ENCODE measurements around the gene TTC28. TPM values are rescaled to one million over a fixed set of nuclear protein-coding genes. Genes with fewer than 3 reads are reported as not detected.

The TTC28 gene
- total RNA-seq, 1 experiment from 2014 or later, result not detected

GRCh38 chr22:28260619-28261018 is 419.0 kb downstream of the TTC28 start:
- H3K27ac Mint-ChIP-seq (ENCODE audit: low read depth, unreplicated experiment), result no peak overlapping the region
- no TSS peak for BruUV-seq (replicated peaks)

GRCh38 chr22:28259774-28260312 is 419.8 kb downstream of the TTC28 start:
- Mint-ChIP-seq H3K4me3 (ENCODE audit: unreplicated experiment) (no peak overlapping the region), H3K27ac (ENCODE audit: low read depth, unreplicated experiment) (no peak overlapping the region), H3K4me1 (ENCODE audit: insufficient read depth, unreplicated experiment) (no peaks in the 10 kb centered on the region), H3K9me3 (ENCODE audit: unreplicated experiment) (no peaks in the 10 kb centered on the region), H3K36me3 (ENCODE audit: insufficient read depth, unreplicated experiment) (no peaks in the 10 kb centered on the region), H3K27me3 (ENCODE audit: insufficient read depth, unreplicated experiment) (peaks cover 70% of the 10 kb centered on the region)
- ChIA-PET POLR2A (no interaction called here), CTCF (no interaction called here)
- no peak for TF ChIP-seq CTCF (IDR thresholded peaks at IDR 0.05; ENCODE audit: unreplicated experiment)
- intact Hi-C loops (cut with micrococcal nuclease), result no loop called here
- BruUV-seq (replicated peaks), result no TSS peak
- DNase-seq (ENCODE audit: unreplicated experiment), result no peak

More at GRCh38 chr22:28260619-28261018, 419.0 kb downstream of the TTC28 start:
- peaks cover 73% of the 10 kb centered on the region for H3K27me3 Mint-ChIP-seq (ENCODE audit: insufficient read depth, unreplicated experiment)
- POLR2A ChIA-PET, result no interaction called here
- no peak for DNase-seq (ENCODE audit: unreplicated experiment)
- H3K4me3 Mint-ChIP-seq (ENCODE audit: unreplicated experiment), result no peak overlapping the region
- TF ChIP-seq CTCF (IDR thresholded peaks at IDR 0.05; ENCODE audit: unreplicated experiment), result no peak
- H3K9me3 Mint-ChIP-seq (ENCODE audit: unreplicated experiment), result no peaks in the 10 kb centered on the region
- intact Hi-C loops (cut with micrococcal nuclease), result no loop called here
- H3K36me3 Mint-ChIP-seq (ENCODE audit: insufficient read depth, unreplicated experiment), result no peaks in the 10 kb centered on the region
- H3K4me1 Mint-ChIP-seq (ENCODE audit: insufficient read depth, unreplicated experiment), result no peaks in the 10 kb centered on the region
- CTCF ChIA-PET, result no interaction called here

- H3K27me3 Mint-ChIP-seq (ENCODE audit: insufficient read depth, unreplicated experiment), result peaks cover 38% of the 10 kb centered on the region
- H3K9me3 Mint-ChIP-seq (ENCODE audit: unreplicated experiment), result no peaks in the 10 kb centered on the region
- H3K27ac Mint-ChIP-seq (ENCODE audit: low read depth, unreplicated experiment), result no peak overlapping the region
- ChIA-PET POLR2A (no interaction called here), CTCF (interaction anchor here (1.2 kb wide), 1 partner anchor 52 kb away, joined by 6 read pairs; no protein-coding TSS in a partner anchor)
- H3K36me3 Mint-ChIP-seq (ENCODE audit: insufficient read depth, unreplicated experiment), result no peaks in the 10 kb centered on the region
- no peak for TF ChIP-seq CTCF (IDR thresholded peaks at IDR 0.05; ENCODE audit: unreplicated experiment)
- no peaks in the 10 kb centered on the region for H3K4me1 Mint-ChIP-seq (ENCODE audit: insufficient read depth, unreplicated experiment)
- H3K4me3 Mint-ChIP-seq (ENCODE audit: unreplicated experiment), result no peak overlapping the region
- BruUV-seq (replicated peaks), result no TSS peak
- no peak for DNase-seq (ENCODE audit: unreplicated experiment)
- intact Hi-C loops (cut with micrococcal nuclease), result loop anchor here (5.0 kb wide), 1 partner anchor 338 kb away; no protein-coding TSS in a partner anchor
These were observed 425.2 kb downstream of the TTC28 start for GRCh38 chr22:28254396-28254795.

GRCh38 chr22:28252539-28252938 is 427.1 kb downstream of the TTC28 start:
- ChIA-PET POLR2A (no interaction called here), CTCF (interaction anchor here (0.6 to 1.4 kb wide), 11 partner anchors 9 to 1252 kb away, joined by 3 to 5 read pairs (median 3); no protein-coding TSS in a partner anchor)
- H3K9me3 Mint-ChIP-seq (ENCODE audit: unreplicated experiment), result no peaks in the 10 kb centered on the region
- DNase-seq (ENCODE audit: unreplicated experiment), result no peak
- TF ChIP-seq CTCF (IDR thresholded peaks at IDR 0.05; ENCODE audit: unreplicated experiment), result no peak
- no peak overlapping the region for H3K4me3 Mint-ChIP-seq (ENCODE audit: unreplicated experiment)
- intact Hi-C loops (cut with micrococcal nuclease), result loop anchor here (5.0 kb wide), 1 partner anchor 340 kb away; no protein-coding TSS in a partner anchor
- no peak overlapping the region for H3K27ac Mint-ChIP-seq (ENCODE audit: low read depth, unreplicated experiment)
- peaks cover 6% of the 10 kb centered on the region for H3K36me3 Mint-ChIP-seq (ENCODE audit: insufficient read depth, unreplicated experiment)
- H3K4me1 Mint-ChIP-seq (ENCODE audit: insufficient read depth, unreplicated experiment), result no peaks in the 10 kb centered on the region
- BruUV-seq (replicated peaks), result no TSS peak
- peaks cover 27% of the 10 kb centered on the region for H3K27me3 Mint-ChIP-seq (ENCODE audit: insufficient read depth, unreplicated experiment)
